Measurements from ENCODE around the gene SEPTIN1.
A peak's percentile ranks its signal among the peaks of the same experiment; 100 is the strongest.

The SEPTIN1 gene

DNA sequence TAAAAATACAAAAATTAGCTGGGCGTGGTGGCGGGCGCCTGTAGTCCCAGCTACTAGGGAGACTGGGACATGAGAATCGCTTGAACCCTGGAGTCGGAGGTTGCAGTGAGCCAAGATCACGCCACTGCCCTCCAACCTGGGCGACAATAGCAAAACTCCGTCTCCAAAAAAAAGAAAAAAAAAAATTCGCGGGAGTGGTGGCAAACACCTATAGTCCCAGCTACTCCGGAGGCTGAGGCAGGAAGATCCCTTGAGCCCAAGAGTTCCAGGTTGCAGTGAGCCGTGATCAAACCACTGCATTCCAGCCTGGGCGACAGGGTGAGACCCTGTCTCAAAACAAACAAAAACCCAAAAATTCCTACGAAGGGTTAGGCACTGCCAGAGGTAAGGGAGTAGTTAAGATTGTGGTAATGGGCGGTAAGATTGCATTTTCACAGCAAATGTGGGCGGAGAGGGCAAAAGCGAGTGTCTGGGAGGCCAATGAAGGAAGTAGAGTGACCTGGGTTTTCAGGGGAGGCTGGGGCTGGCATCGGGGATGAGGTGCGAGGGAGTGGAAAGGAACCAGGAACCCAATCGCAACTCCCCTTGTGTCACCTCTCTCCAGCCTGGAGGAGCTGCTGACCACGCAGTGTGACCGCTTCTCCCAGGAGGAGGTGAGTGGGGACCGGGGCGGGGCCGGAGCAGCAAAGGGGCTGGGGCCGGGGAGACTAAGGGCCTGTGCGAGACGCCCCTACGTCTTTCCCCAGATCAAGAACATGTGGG lies 5.1 kb downstream of the SEPTIN1 start:
- DNase-seq (ENCODE audit: low spot score) = no peak

DNA sequence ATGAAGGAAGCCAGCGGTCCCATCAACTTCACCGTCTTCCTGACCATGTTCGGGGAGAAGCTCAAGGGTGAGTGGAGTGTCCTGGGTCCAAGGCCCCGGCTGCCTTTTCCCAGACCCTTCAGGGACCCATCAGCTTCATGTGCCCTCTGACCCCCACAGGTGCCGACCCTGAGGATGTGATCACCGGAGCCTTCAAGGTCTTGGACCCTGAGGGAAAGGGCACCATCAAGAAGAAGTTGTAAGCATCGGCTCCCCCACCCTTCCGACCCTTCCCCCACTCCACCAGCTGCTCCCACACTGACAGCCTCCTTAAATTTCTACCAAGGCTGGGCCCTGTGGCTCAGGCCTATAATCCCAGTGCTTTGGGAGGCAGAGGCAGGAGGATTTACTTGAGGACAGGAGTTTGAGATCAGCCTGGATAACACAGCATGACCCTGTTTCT lies 5.9 kb downstream of the SEPTIN1 start:
- DNase-seq (ENCODE audit: low spot score) = no peak

DNA sequence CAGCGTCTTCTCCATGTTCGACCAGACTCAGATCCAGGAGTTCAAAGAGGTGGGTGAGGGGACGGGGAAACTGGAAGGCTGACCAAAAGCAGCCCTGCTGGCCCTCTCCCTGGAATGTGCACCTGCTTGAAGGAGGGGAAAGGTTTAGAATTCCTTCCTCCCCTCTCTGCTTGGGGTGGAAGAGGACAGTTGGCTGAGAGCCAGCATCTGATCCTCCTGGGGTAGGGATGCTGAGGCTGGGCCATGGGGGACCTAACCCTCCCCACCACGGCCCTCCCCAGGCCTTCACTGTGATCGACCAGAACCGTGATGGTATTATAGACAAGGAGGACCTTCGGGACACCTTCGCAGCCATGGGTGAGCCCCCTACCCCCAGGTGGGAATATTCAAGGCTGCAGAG lies 6.5 kb downstream of the SEPTIN1 start:
- no peak for DNase-seq (ENCODE audit: low spot score)

DNA sequence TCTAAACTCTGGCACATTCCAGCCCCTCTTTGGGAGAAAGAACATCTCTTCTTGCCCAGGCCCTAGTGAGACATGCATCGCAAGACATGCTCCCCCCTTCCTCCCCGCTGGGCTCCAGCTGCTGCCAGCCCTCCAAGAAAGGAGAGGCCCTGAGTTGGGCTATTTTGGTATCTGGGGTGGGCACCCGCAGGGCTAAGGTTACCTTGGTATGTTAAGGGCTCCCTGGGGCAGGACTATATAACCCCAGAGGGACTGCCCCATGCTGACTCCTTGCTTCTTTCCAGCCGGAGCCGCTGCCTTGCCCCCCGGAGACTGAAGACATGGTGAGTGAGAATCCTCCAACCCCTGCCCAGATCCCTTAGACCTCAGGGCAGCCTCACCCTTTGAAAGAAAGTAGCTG lies 7.8 kb downstream of the SEPTIN1 start, which contains the start of gene MYL11:
MYL11 (plus strand) TSS at position 265 of the 400 bp plus-strand sequence; CDS start at position 321, 56 bp downstream.
- no peak for DNase-seq (ENCODE audit: low spot score)

DNA sequence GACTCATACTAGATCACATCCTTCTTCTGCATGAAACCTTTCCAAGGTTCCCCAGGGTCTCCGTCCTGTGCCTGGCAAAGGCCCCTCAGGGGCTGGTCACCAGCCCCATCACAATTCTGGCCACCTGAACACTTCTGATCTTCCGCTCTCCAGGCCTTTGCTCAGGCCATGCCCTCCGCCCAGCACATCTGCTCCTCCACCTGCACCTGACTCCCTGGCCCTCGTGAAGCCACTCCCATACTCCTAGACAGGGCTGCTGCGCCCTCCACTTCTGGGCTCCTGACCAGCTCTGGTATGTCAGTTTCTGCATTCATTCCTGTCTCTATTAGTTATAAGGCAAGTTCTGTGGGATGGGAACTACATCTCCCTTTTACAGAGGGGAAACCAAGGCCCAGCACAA lies 9.6 kb downstream of the SEPTIN1 start:
- no peak for DNase-seq (ENCODE audit: low spot score)

DNA sequence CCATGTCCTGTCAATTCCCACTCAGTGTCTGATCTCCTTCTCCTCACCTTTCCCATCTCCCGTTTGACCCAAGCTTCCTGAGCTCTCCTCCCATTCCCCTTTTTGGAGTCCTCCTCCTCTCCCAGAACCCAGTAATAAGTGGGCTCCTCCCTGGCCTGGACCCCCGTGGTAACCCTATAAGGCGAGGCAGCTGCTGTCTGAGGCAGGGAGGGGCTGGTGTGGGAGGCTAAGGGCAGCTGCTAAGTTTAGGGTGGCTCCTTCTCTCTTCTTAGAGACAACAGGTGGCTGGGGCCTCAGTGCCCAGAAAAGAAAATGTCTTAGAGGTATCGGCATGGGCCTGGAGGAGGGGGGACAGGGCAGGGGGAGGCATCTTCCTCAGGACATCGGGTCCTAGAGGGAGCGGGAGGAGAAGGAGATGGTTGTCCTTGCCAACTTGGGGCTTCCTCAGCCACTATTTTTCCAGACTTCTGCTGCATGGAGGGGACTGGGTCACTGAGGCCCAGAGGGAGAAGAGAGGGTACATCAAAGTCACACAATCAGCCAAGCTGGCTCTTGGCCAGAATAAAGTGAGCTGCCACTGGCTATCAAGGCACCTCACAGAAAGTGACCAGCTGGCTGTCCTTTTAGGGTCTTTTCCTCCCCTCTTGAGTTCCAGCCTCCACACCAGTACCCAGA lies 10.2 kb downstream of the SEPTIN1 start:
- no peak for DNase-seq (ENCODE audit: low spot score)

DNA sequence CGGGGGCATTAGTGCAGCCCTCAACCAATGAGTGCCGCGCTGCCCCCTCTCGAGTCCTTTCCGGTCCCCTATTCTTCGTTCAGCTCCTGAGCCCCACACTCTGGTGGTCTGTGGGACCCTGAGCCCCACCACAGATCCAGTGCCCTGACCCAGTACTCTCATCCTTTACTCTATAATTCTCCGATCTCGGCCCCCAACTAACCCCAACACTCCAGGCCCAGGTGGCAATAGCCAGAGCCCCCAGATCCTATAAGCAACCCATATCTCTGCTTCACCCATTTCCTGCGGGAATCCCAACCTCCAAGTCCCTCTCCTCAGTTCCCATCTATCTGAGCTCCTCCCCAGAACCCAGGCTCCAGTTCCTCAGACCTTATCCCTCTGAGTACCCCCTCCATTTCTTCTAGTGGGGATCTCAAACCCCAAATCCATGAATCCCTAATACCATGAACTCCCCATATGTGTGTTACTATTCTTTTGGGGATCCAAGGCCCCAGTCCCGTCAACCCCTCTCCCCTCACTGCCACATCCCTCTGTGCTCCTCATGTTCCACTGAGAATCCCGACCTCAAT lies 11.0 kb downstream of the SEPTIN1 start:
- DNase-seq (ENCODE audit: low spot score) = no peak

DNA sequence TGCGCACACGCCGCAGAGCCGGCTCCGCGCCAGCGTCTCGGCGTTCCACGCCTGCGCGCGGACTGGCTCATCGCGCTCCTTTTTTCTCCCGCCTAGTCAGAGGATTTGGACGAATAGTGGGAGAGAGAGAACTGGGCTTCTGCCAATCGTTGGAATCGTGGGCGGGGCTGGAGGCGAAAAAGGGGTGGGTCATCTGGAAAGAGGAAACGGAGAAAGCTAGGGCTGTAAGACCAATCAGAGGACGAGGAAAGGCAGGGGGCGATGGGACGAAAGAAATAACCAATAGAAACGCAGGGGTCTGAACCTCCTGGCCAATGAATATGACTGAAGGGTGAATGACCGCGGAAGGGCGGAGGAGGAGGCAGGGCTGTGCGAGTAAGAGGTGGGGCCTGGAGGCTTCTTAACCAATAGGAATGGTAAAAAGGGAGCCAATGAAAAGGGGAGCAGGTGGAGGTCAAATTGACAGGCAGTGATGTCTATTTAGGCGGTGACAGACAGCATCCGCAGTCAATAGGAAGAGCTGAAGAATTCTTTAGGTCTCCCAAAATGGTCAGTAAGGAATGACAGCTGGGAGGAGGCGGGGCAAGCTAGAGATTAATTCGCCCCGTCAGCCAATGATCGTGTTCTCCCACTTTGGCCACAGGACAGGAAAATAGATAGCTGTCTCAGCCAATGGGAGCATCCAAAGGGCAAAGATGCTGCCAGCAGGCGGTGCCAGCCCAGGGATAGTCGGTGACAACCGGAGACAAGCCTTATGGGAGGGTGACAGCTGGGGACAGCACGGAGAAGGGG lies 11.7 kb downstream of the SEPTIN1 start, which contains the start of gene TBC1D10B:
TBC1D10B (minus strand) TSS at position 39 of the 792 bp plus-strand sequence. CDS start 311 bp downstream, outside the sequence.
- peak; percentile 100 for DNase-seq (ENCODE audit: low spot score)

DNA sequence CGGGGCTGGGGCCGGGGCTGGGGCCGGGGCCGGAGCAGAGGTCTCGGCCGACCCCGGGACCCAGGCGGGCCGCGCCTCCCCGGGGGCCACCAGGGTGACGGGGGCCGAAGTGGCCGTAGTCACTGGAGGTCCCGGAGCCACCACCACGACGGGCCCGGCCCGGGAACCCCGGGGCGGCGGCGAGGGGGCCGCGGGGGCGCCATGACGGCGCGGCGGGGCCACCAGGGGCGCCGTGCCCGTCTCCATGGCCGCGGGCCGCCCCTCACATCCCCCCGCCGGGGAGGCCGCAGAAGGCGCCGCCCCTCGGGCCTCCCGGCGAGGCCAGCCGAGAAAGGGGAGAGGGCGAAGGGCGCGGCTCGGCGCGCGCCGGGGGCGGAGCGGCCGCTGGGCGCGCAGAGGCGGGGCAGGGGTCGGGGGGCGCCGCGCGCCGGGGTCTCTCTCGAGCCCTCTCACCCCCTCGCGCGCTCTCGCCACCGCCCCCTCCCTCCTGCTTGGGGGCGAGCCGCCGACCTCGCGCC lies 12.4 kb downstream of the SEPTIN1 start:
- DNase-seq (ENCODE audit: low spot score) = no peak

DNA sequence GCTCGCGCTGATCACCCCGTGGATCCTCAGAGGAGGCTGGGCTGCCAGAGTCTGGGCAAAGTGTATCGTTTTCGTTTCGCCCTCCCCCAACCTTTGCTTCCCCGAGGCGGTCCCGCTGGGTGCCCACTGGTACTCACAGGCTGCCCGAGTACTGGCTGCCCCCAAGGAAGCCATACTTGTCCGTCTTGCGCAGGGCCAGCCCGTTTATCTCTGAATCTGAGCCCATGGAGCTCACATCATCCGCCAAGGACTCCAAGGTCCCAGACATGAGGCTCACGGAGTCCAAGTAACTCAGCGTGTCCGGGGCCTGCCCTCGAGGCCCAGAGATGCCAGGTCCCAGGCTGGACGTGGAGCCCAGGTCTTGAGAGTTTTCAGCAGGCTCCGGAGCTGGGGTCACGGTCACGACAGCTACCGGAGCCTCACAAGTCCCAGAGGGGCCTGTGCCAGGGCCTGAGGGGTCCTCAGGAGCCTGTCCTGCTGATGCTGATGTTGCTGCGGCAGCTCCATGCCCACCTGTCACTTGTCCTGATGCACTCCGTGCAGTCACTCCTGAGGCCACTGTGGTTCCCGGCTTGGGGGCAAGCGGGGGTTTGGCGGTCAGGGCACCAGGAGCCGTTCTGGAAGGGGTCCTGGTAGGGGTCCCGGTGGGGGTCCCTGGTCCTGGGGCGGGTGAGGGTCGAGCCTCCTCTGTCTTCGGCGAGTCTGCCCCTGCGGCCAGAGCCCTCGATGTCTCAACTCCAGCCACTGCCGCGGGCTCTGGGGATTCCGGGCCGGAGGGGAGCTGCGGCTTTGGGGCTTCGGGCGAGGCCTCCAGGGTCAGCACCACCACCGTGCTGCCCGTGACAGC lies 13.0 kb downstream of the SEPTIN1 start:
- no peak for DNase-seq (ENCODE audit: low spot score)

DNA sequence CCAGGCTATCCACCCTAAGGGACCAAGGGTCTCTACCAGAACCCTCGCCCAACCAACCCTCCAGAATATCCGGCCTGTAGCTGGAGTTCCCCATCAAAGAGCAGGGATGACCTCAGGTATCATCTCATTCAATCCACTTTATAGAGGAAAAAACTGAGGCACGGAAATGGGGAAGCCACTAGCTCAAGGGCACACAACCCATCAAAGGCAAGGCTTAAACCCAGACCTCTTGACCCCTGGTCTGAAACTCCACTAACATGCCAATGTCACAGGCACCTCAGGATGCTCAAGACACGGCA lies 13.6 kb downstream of the SEPTIN1 start:
- DNase-seq (ENCODE audit: low spot score) = no peak

DNA sequence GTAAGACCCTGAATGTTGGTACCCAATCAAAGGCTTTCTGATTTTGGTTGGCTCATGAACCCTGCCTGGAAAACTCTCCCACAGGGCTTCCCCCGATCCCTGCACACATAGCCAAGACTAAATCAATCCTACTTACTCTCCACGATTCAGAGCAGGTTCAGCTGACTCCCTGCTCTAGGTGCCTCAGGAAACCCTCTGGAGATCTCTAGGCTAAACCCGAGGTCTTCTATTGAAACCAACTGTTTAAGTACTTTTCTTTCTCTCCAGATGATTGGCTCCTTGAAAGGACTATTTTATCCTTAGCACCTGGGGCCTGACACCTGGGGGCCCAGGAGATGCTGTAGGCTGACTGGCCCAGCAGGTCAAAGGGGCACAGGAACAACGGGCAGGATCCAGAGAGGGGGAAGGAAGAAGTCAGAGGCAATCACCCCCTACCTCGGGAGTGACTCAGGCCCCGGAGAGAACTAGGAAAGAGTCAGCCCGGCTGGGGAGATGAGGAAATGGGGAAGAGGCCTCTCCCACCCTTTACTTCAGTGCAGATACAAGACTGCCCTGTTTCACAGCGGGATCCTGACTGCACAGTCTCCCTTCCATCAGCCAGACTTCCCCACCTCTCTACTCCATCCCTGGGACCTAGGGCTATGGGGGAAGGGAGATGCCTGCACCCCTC lies 14.1 kb downstream of the SEPTIN1 start:
- no peak for DNase-seq (ENCODE audit: low spot score)

DNA sequence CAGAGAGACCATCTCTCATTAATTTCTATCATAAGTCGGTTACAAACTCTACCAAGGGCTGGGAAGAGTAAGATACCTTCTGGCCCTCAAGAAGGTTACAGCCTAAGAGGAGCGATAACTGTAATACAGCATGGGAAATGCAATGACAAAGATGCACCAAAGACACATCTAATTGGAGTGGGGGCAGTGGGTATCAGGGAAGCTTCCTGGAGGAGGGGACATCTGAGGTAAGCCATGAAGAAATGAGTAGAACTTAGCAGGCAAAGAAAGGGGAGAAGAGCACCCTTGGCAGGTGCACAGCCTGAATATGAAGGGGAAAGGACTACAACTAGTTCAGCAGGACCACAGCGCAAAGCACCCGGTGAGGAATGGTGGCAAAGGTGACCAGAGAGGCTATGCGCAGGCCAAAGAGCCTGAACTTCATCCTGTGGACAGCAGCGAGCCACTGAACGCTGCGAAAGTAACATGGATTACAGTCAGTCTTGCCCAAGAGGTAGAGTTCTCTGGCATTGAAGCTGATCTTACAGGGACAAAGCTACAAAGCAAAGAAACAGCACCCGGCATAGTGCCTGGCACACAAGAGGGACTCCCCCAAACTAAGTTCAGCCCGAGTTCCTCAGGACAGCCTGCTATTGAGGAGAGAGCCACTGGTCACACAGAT lies 14.9 kb downstream of the SEPTIN1 start:
- DNase-seq (ENCODE audit: low spot score) = no peak

DNA sequence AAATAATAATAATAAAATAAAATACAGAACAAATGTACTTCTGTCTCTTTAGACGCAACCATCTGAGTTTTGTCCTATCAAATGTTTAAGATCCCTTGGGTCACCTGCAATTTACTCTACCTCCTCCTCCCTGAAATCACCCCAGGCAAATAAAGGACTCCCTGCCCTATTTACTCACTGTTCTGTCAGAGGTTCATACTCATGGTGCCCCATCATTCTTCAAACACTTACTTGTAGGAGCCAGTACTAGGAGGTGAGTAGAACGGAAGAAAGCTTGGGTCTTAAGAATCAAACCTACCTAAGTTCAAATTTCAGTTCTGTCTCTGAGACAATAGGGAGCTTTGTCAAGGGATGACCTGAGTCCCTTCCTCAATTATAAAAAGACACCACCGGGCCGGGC lies 15.8 kb downstream of the SEPTIN1 start:
- no peak for DNase-seq (ENCODE audit: low spot score)

DNA sequence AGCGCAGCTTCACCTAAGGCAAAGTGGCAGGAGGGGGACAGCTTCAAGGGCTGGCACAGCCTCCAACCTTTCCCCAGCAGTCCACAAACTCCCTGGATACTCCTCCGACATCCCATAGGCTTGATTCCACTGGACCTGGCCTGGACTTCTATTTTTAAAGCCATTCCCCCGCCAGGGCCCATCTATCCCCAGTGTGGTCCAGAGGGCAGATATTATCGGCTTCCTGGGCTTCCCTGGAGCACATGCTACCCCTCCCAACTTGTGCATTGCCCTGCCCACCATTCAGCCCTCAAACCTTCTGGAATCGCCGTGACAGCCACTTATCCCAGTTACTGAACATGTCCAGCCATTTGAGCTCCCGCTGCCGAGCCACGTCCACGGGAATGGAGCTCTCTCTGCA lies 17.2 kb downstream of the SEPTIN1 start:
- no peak for DNase-seq (ENCODE audit: low spot score)

DNA sequence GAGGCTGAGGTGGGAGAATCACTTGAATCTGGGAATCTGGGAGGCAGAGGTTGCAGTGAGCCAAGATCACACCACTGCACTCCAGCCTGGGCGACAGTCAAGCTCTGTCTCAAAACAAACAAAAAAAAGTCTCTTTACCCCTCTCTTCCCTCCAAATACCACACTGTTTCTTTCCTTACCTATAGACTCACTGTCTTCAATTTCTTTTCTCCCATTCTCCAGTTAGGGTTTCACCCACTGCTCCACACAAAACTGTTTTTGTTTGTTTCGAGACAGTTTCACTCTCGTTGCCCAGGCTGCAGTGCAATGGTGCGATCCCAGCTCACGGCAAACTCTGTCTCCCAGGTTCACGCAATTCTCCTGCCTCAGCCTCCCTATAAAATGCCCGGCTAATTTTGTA lies 21.2 kb downstream of the SEPTIN1 start:
- no peak for DNase-seq (ENCODE audit: low spot score)

DNA sequence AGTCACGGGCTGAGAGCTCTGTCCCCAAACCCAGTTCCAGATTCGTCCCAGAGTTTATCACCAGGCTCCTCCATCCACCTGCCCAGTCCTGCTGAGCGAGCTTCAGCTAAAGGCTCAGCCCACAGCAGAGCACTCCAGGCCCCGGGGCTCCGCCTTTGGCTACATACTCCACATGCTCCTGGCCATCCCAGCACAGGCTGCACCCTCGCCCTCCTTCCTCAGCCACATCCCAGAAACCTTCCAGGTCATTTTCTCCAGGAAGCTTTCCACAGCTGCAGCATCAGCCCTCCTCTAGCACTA lies 22.5 kb downstream of the SEPTIN1 start:
- DNase-seq (ENCODE audit: low spot score) = no peak

DNA sequence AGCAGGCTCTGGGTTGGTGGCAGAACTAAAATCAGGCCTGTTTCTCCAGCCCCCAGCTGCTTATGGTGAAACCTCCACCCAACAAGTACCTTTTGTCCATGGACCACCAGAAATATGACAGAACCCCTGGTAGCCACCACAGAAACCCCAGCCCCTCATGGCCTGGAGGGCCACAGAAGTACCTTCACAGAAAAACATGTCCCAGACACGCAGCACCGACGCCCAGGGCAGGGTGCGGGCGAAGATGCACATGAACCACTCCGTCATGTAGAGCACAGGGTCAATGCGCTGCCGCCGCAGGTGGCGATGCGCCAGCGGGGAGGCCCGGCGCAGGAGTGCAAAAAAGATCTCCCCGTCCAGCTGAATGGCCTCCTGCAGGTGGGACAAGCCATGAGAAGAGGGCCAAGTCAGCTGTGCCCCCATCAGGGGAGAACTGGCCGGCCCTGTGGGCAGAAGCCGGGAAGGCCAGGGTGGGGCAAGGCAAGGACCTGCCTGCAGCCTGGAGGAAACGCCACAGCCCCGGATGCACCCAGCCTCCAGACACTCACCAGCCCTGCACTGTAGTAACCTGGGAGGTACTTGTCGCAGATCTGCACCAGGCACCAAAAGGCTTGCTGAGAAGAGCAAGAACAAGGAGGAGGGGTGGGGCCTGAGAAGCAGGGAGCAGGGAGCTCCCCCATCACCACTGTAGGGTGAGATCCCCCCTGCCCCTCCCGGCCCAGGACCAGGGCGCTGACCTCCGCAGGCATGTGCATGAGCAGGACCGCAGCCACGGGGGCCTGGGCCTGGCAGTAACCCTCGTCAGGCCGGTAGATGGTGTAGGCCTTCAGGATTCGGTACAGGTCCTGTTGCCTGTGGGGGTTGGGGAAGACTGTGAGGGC lies 23.1 kb downstream of the SEPTIN1 start:
- no peak for DNase-seq (ENCODE audit: low spot score)

DNA sequence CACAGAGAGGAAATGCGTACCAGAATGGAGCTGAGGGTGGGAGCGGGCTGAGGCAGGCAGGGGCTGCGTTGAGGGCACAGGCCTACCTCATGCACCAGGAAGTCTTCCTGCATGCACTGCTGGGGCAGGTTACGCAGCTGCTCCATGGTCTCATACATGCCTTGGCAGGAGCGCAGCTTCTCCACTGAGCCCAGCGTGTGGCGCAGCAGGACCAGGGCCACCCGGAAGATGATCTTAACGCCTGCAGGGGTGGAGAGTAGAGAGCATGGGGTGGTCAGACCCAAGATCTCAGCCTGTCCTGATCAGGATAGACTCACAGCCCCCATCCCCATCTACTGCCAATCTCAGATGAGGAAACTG lies 23.8 kb downstream of the SEPTIN1 start:
- no peak for DNase-seq (ENCODE audit: low spot score)

Measured in left forelimb (tissue), 1 donor.